ENCODE measurements around the gene PKN1. TPM values are rescaled to one million over a fixed set of nuclear protein-coding genes. Genes with fewer than 3 reads are reported as not detected.

Gene PKN1
- 207 TPM for total RNA-seq (ENCODE audit: unreplicated experiment)
- long read RNA-seq, transcript PKN1-201 (22 exons, 3,069 nt) = major isoform, 12 of 32 reads
- long read RNA-seq, partial matches to known transcripts = 14 of 32 reads
- long read RNA-seq, other reads (novel, unspliced or antisense) = 5 of 32 reads

DNA sequence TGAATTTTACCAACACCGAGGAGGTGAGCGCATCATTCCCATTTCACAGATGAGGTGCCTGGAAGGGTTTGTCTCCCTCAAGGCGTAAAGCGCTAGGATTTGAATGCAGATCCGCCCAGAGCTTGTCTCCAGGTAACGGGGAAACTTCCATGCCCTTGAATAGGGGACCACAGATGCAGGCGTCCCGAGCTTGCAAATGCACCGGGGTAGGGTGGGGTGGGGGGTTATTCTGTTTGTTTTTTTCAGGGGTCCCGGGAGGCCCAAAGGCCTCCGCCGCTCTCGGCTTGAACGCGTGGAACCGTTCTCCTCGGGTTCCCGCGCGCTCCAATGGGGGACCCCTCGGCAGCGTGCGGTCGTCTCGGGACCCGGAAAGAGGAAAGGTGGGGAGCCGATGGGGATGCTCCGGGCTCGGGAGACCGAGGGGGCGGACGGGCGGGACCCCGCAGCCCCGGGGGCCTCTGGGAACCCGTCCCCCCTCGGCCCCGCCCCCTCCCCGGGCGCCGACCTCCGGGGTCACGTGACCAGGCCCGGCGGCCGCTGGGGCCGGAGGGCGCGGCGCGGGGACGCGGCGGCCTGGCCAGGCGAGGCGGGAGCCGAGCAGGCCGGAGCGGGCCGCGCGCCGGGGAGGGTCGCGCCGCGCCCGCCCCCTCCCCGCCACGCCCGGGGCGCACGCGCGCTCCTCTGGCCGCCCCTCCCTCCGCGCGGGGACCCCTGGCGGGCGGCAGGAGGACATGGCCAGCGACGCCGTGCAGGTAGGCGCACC lies at the start of gene PKN1:
Gene PKN1, plus strand, starts transcription at position 516 of the 763 bp plus-strand sequence. Its CDS starts 216 bp downstream, at position 732.
- peaks cover 5% of the 10 kb centered on the region for H3K36me3 Mint-ChIP-seq (ENCODE audit: low read depth, unreplicated experiment)
- H3K27me3 Mint-ChIP-seq (ENCODE audit: unreplicated experiment) = peaks cover 4% of the 10 kb centered on the region
- TF ChIP-seq, protein P1, sequence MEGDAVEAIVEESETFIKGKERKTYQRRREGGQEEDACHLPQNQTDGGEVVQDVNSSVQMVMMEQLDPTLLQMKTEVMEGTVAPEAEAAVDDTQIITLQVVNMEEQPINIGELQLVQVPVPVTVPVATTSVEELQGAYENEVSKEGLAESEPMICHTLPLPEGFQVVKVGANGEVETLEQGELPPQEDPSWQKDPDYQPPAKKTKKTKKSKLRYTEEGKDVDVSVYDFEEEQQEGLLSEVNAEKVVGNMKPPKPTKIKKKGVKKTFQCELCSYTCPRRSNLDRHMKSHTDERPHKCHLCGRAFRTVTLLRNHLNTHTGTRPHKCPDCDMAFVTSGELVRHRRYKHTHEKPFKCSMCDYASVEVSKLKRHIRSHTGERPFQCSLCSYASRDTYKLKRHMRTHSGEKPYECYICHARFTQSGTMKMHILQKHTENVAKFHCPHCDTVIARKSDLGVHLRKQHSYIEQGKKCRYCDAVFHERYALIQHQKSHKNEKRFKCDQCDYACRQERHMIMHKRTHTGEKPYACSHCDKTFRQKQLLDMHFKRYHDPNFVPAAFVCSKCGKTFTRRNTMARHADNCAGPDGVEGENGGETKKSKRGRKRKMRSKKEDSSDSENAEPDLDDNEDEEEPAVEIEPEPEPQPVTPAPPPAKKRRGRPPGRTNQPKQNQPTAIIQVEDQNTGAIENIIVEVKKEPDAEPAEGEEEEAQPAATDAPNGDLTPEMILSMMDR (IDR thresholded peaks at IDR 0.05; ENCODE audit: unreplicated experiment) = no peak
- peak within 1 kb of the TSS; percentile 95 for H3K4me3 Mint-ChIP-seq (ENCODE audit: unreplicated experiment)
- no peaks in the 10 kb centered on the region for H3K9me3 Mint-ChIP-seq (ENCODE audit: unreplicated experiment)
- peaks cover 16% of the 10 kb centered on the region for H3K4me1 Mint-ChIP-seq (ENCODE audit: unreplicated experiment)
- H3K27ac Mint-ChIP-seq (ENCODE audit: unreplicated experiment) = peak within 1 kb of the TSS; percentile 61
- peak; percentile 67 for DNase-seq (ENCODE audit: low spot score)

DNA sequence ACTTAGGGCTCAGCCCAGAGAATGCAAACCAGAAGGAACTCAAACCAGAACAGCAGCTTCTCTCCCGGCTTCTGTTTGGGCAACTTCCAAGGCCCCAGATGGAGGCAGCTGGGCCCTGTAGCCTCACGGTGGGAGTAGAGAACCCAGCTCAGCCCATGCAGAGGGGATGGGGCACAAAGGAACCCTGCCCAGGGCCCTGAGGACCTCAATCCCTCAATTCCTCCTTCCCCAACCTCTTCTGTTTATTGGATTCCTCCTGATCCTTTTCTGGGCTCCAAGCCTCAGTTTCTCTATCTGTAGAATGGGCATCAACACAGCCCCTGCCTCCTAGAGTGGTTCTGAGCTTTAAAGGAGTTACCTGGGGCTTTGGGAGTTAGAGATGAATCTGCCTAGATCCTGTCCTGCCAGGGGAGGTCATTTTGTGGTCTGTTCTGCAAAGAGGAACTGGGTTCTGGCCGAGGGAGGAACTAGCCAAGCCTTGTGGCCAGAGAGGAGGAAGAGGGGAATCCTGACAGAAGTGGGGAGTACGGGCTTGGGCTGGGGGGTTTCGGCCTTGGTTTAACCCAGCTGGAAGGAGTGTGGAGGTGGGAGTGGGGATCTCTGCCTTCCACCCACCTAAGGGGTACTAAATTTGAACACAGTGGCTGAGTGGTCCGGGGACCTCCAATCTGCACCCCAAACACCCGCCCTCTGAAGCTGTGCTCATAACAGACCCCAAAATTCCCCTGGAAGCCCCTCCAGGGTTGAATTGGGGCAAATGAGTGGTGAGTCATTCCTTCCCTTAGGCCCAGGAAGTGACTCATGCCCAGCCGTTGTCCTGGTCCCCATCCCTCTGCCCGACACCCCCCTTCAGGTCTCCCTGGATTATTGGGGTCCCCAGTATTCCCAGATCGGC lies 49.2 kb upstream of the PKN1 start:
- no peak overlapping the region for H3K4me3 Mint-ChIP-seq (ENCODE audit: unreplicated experiment)
- H3K27ac Mint-ChIP-seq (ENCODE audit: unreplicated experiment) = no peak overlapping the region
- H3K27me3 Mint-ChIP-seq (ENCODE audit: unreplicated experiment) = no peaks in the 10 kb centered on the region
- H3K4me1 Mint-ChIP-seq (ENCODE audit: unreplicated experiment) = peaks cover 14% of the 10 kb centered on the region
- no peak for DNase-seq (ENCODE audit: low spot score)
- TF ChIP-seq, protein P1 (IDR thresholded peaks at IDR 0.05; ENCODE audit: unreplicated experiment) = no peak
- H3K36me3 Mint-ChIP-seq (ENCODE audit: low read depth, unreplicated experiment) = peaks cover 3% of the 10 kb centered on the region
- H3K9me3 Mint-ChIP-seq (ENCODE audit: unreplicated experiment) = no peaks in the 10 kb centered on the region

DNA sequence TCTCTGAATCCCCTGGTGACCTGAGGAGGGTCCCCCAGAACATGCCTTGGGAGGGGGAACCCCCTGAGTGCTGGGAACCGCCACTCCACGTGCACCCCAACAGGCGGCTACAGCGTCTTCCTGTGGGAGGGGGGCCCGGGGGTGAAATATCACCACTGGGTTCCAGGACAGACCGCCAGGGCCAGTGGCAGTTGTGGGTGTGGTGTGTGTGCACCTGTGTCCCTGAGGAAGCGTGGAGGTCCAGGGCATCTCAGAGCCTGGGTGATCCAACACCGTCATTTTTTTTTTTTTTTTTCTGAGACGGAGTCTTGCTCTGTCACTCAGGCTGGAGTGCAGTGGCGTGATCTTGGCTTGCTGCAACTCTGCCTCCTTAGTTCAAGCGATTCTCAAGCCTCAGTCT lies 47.6 kb upstream of the PKN1 start:
- Mint-ChIP-seq H3K9me3 (ENCODE audit: unreplicated experiment) (no peaks in the 10 kb centered on the region), H3K36me3 (ENCODE audit: low read depth, unreplicated experiment) (peaks cover 3% of the 10 kb centered on the region), H3K4me1 (ENCODE audit: unreplicated experiment) (peaks cover 7% of the 10 kb centered on the region), H3K4me3 (ENCODE audit: unreplicated experiment) (no peak overlapping the region), H3K27ac (ENCODE audit: unreplicated experiment) (no peak overlapping the region), H3K27me3 (ENCODE audit: unreplicated experiment) (no peaks in the 10 kb centered on the region)
- no peak for DNase-seq (ENCODE audit: low spot score)
- TF ChIP-seq, protein P1 (IDR thresholded peaks at IDR 0.05; ENCODE audit: unreplicated experiment) = no peak

DNA sequence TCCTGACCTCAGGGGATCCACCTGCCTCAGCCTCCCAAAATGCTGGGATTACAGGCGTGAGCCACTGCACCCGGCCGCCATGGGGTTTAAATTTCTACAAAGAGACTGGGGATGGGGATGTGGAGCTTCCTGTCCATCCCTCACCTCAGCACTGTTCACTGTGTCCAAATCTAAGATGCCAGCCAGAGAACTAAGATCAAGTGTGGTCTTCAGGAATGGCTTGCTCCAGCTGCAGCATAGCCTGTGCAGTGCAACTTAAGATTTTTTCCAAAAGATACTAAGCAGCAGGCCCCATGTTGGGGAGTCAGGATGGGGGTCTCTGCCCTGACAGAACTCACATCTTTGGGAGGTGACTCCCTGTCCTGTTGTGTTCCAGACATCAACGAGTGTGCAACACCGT lies 42.6 kb upstream of the PKN1 start:
- Mint-ChIP-seq H3K36me3 (ENCODE audit: low read depth, unreplicated experiment) (no peaks in the 10 kb centered on the region), H3K27ac (ENCODE audit: unreplicated experiment) (no peak overlapping the region)
- TF ChIP-seq, protein P1 (IDR thresholded peaks at IDR 0.05; ENCODE audit: unreplicated experiment) = no peak

More for the DNA sequence above, 42.6 kb upstream of the PKN1 start:
- Mint-ChIP-seq H3K27me3 (ENCODE audit: unreplicated experiment) (peaks cover 2% of the 10 kb centered on the region), H3K4me3 (ENCODE audit: unreplicated experiment) (no peak overlapping the region), H3K9me3 (ENCODE audit: unreplicated experiment) (no peaks in the 10 kb centered on the region), H3K4me1 (ENCODE audit: unreplicated experiment) (no peaks in the 10 kb centered on the region)
- DNase-seq (ENCODE audit: low spot score) = no peak

Measured in endothelial cell (in vitro differentiated cells).